Fibroblast of gingiva (primary cell): ENCODE measurements around the gene RPS6KA2.
"Not testable (repeated sequence)": the region's sequence is repeated elsewhere in the genome, so short reads cannot be mapped to it uniquely, and the experiment has no call there.

Source experiments
- DNase-seq: peaks from one replicate; pipeline ENCODE4 v3.0.0-alpha.2; 2011; ENCODE audit warnings: low read depth

RPS6KA2 gene

DNA sequence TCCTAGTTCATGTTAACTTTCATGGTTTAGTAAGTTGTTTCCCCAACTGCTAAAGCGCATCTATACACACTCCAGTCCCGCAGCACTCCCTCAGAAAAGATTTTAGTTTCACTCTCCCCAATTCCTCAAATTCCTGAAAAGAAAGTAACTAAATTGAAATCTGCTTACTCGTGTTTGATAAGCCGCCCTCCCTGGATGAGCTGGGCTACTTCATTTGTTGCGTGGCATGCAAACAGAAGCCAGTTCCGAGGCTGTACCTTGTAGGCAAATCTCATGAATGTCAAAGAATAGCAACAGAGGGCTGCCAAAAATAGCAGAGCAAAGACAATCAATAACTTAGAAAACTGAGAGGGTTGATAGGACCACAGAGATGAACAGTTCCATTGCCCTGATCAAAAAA is 261.2 kb downstream of the RPS6KA2 start:
- DNase-seq = no peak

DNA sequence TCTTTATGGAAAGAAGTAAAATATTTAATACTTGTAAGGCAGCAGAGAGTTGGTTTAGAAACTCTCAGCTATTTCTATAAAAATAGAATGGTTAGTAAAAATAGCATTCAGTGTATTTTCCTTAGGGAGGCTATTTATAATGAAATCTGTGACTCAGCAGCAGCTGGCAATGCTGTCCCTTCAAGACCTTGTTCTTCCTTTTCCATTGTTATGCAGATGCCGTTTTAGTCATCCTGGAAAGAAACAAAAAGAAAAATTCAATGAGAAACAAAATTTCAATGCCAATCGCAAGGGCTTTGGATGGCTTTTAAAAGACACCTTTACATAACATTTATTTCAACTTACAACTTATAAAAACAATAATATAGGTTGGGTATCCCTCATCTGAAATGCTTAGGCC is 261.8 kb downstream of the RPS6KA2 start:
- peak; percentile 53 for DNase-seq

DNA sequence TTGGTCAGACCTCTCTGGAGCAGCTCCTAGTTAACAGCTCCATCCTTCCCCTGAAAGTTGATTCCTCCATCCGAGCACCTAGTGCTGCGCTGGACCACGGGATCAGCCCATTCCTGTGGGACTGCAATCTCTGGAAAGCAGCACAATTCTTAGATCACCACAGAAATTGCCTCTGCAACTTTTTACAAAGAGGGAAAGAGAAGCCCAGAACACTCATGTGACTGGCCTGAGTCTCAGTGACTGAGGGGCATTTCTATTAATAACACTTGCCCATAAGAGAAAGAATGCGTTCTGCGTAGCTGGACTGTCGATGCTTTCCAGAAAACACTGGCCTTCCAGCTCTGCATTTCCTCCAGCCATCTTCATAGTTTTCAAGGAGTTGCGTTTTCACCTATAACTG is 262.6 kb downstream of the RPS6KA2 start:
- DNase-seq = no peak

DNA sequence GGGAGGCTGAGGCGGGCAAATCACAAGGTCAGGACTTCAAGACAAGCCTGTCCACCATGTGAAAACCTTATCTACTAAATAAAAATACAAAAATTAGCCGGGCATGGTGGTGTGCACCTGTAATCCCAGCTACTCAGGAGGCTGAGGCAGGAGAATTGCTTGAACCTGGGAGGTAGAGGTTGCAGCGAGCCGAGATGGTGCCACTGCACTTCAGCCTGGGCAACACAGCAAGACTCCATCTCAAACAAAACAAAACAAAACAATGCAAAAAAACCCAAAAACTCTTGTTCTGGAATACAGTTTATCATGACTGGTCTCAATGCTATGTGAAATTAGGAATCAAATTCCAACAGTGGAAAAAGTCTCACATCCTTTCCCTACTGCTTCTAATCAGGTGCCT is 264.6 kb downstream of the RPS6KA2 start:
- not testable (repeated sequence) for DNase-seq

DNA sequence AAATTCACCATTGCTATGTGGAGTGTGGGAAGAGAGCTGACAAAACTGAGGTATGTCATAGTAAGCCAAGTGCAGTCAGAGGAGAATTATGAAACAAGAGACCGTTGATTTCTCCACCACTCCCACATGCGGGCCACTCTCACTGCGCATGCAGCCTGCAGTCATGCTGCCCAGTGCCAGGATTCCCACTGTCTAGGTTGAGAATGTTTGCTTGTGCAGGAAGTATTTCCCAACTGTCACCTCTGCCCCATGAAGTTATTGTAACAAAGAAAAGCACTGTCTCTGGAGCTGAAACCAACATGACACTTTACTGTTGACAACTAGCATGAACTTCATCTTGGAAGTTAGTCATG is 266.0 kb downstream of the RPS6KA2 start:
- DNase-seq = peak; percentile 51

DNA sequence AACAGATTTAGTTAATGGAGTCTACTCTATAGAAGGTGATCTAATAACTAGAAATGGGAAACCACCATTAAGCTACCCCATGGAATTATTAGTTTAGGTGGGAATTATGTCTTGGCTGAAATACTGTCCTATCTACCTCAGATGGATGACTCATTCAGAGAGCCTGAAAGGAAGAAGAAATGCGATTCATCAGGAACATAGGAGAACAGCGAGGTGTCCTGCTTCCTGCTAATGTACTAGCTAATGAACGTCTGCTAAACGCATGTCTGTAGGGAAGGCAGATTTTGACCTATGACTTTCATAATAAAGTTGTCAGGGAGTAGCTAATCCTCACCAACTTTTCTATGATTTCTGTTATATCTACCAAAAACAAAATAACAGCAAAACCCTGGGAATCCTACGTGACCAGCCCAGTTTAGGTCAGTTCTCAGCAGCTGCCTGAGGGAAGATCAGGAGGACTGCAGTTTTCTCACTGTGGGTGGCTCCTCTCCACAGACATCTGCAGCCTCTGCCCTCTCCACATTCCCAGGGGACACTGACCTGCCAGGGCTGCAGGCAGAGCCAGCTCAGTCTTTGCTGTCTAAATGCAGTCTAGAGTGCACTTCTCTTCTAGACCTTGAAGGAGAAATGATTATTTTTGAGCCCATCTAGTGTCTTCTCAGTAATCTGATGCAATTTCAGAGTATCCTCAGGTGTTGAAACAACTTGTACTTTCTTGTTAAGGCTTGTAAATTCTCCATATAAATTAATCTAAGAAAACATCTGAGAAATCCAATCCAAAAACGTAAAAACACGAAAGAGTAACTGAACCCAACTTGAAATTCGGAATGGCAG is 266.6 kb downstream of the RPS6KA2 start:
- DNase-seq = peak; percentile 55
